ENCODE results near the gene TMEM178B. TPM values are rescaled to one million over a fixed set of nuclear protein-coding genes. Genes with fewer than 3 reads are reported as not detected.
"Not testable (repeated sequence)": the region's sequence is repeated elsewhere in the genome, so short reads cannot be mapped to it uniquely, and the experiment has no call there.

Gene TMEM178B
- total RNA-seq, 2 experiments from 2014 or later: 0.05 TPM

GRCh38 chr7:141363748-141364147 lies 289.9 kb downstream of the TMEM178B start:
- Mint-ChIP-seq H3K36me3 (ENCODE audit: low read depth) (no peaks in the 10 kb centered on the region), H3K4me1 (ENCODE audit: low read depth) (no peaks in the 10 kb centered on the region), H3K27me3 (ENCODE audit: low read depth) (no peaks in the 10 kb centered on the region), H3K27ac (no peak overlapping the region), H3K4me3 (no peak overlapping the region), H3K9me3 (no peaks in the 10 kb centered on the region)
- no peak for DNase-seq
- CTCF ChIA-PET: no interaction called here
- intact Hi-C loops (cut with micrococcal nuclease): no loop called here

DNA sequence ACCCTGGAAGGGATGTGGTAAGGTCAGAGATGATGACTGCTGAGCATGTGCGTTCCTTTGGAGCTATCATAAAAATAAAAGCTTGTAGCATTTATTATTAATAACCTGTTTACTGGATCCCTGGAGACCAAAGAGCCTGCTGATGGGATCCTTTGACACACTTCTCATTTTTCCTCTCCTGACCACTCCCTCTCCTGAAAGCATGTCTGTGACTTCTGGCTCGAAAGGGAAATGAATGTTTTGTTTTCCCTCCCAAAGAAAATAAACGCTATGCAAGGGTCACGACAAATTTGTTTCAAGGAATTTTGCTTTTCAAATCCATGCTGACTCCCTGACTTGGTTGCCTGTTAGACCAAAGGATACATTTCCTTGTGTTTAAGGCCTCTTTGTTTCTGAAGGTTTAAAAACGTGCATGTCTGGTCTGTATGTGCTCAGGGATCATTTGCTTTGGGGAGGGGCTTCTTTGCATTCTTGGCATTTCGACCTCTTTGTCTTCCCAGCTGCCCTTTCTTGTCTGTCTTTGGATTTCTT lies 292.3 kb downstream of the TMEM178B start:
- H3K27me3 Mint-ChIP-seq (ENCODE audit: low read depth): no peaks in the 10 kb centered on the region
- no peak for DNase-seq
- no peak overlapping the region for H3K4me3 Mint-ChIP-seq
- H3K4me1 Mint-ChIP-seq (ENCODE audit: low read depth): no peaks in the 10 kb centered on the region
- no peaks in the 10 kb centered on the region for H3K9me3 Mint-ChIP-seq
- intact Hi-C loops (cut with micrococcal nuclease): no loop called here
- H3K27ac Mint-ChIP-seq: no peak overlapping the region
- no peaks in the 10 kb centered on the region for H3K36me3 Mint-ChIP-seq (ENCODE audit: low read depth)
- CTCF ChIA-PET: no interaction called here

GRCh38 chr7:141369422-141369821 lies 295.6 kb downstream of the TMEM178B start:
- intact Hi-C loops (cut with micrococcal nuclease): no loop called here
- no peak for DNase-seq
- CTCF ChIA-PET: no interaction called here

DNA sequence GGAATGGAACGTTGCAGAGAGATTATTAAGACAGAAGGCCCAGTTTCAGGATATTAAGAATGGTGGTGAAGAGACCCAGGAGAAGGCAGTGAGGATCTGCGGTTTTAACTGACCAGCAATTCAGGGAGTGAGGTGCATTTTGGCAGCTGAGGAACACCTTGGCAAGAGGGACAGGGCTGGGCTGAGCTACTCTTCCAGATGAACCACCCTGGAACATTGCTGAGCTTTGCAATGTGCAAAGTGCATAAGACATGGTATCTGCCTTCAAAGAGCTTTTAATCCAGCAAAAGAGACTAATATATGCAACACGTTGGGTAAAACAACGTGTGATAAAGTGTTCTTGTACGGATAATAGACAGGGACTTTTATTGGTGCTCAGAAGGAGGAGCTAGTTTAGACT lies 296.3 kb downstream of the TMEM178B start:
- Mint-ChIP-seq H3K27me3 (ENCODE audit: low read depth) (no peaks in the 10 kb centered on the region), H3K36me3 (ENCODE audit: low read depth) (no peaks in the 10 kb centered on the region), H3K9me3 (no peaks in the 10 kb centered on the region), H3K27ac (no peak overlapping the region), H3K4me3 (no peak overlapping the region), H3K4me1 (ENCODE audit: low read depth) (no peaks in the 10 kb centered on the region)
- DNase-seq: no peak
- intact Hi-C loops (cut with micrococcal nuclease): no loop called here
- CTCF ChIA-PET: no interaction called here

More at GRCh38 chr7:141369422-141369821, 295.6 kb downstream of the TMEM178B start:
- Mint-ChIP-seq H3K4me1 (ENCODE audit: low read depth) (no peaks in the 10 kb centered on the region), H3K9me3 (no peaks in the 10 kb centered on the region), H3K27ac (no peak overlapping the region), H3K4me3 (no peak overlapping the region), H3K27me3 (ENCODE audit: low read depth) (no peaks in the 10 kb centered on the region), H3K36me3 (ENCODE audit: low read depth) (no peaks in the 10 kb centered on the region)

- Mint-ChIP-seq H3K27me3 (ENCODE audit: low read depth) (no peaks in the 10 kb centered on the region), H3K4me1 (ENCODE audit: low read depth) (no peaks in the 10 kb centered on the region), H3K4me3 (no peak overlapping the region), H3K36me3 (ENCODE audit: low read depth) (no peaks in the 10 kb centered on the region), H3K9me3 (no peaks in the 10 kb centered on the region), H3K27ac (no peak overlapping the region)
- CTCF ChIA-PET: no interaction called here
- intact Hi-C loops (cut with micrococcal nuclease): no loop called here
- no peak for DNase-seq
Measured at GRCh38 chr7:141370650-141371049, 296.8 kb downstream of the TMEM178B start.

GRCh38 chr7:141374425-141374824 lies 300.6 kb downstream of the TMEM178B start:
- peaks cover 4% of the 10 kb centered on the region for H3K27me3 Mint-ChIP-seq (ENCODE audit: low read depth)
- no peaks in the 10 kb centered on the region for H3K36me3 Mint-ChIP-seq (ENCODE audit: low read depth)
- no peaks in the 10 kb centered on the region for H3K4me1 Mint-ChIP-seq (ENCODE audit: low read depth)
- no peaks in the 10 kb centered on the region for H3K9me3 Mint-ChIP-seq
- DNase-seq: no peak
- H3K27ac Mint-ChIP-seq: no peak overlapping the region
- no peak overlapping the region for H3K4me3 Mint-ChIP-seq
- CTCF ChIA-PET: no interaction called here
- intact Hi-C loops (cut with micrococcal nuclease): no loop called here

- CTCF ChIA-PET: no interaction called here
- Mint-ChIP-seq H3K27ac (no peak overlapping the region), H3K9me3 (no peaks in the 10 kb centered on the region), H3K4me1 (ENCODE audit: low read depth) (no peaks in the 10 kb centered on the region), H3K36me3 (ENCODE audit: low read depth) (no peaks in the 10 kb centered on the region), H3K4me3 (no peak overlapping the region), H3K27me3 (ENCODE audit: low read depth) (peaks cover 4% of the 10 kb centered on the region)
- intact Hi-C loops (cut with micrococcal nuclease): no loop called here
- DNase-seq: no peak
Measured at GRCh38 chr7:141375442-141375841, 301.6 kb downstream of the TMEM178B start.

- intact Hi-C loops (cut with micrococcal nuclease): no loop called here
- H3K27ac Mint-ChIP-seq: no peak overlapping the region
- no peaks in the 10 kb centered on the region for H3K9me3 Mint-ChIP-seq
- H3K4me3 Mint-ChIP-seq: no peak overlapping the region
- CTCF ChIA-PET: no interaction called here
- H3K27me3 Mint-ChIP-seq (ENCODE audit: low read depth): peaks cover 4% of the 10 kb centered on the region
- H3K4me1 Mint-ChIP-seq (ENCODE audit: low read depth): no peaks in the 10 kb centered on the region
- DNase-seq: no peak
- H3K36me3 Mint-ChIP-seq (ENCODE audit: low read depth): no peaks in the 10 kb centered on the region
Measured at GRCh38 chr7:141377906-141378305, 304.0 kb downstream of the TMEM178B start.

DNA sequence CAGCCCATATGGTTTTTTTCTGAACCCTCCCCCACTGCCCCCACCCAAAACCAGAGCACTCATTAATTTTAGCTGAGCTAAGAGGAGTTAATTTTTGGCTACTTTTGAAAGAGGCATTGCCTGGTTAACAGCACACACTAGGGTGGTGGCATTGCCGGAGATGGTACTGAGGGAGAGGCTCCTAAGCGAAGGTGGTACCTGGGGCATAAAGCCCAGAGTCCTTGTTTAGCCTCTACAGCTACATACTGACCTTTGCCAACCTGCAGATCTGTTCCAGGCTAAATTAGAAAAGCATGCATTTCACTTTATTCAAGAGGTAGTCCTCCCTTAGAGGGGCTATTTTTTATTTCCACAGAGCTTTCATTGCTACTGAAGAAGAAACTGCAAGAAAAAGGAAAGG lies 304.5 kb downstream of the TMEM178B start:
- DNase-seq: no peak
- intact Hi-C loops (cut with micrococcal nuclease): no loop called here
- Mint-ChIP-seq H3K27me3 (ENCODE audit: low read depth) (peaks cover 4% of the 10 kb centered on the region), H3K9me3 (no peaks in the 10 kb centered on the region), H3K4me1 (ENCODE audit: low read depth) (no peaks in the 10 kb centered on the region), H3K27ac (no peak overlapping the region), H3K36me3 (ENCODE audit: low read depth) (no peaks in the 10 kb centered on the region), H3K4me3 (no peak overlapping the region)
- CTCF ChIA-PET: no interaction called here

GRCh38 chr7:141381794-141382427 lies 308.0 kb downstream of the TMEM178B start:
- Mint-ChIP-seq H3K4me1 (ENCODE audit: low read depth) (no peaks in the 10 kb centered on the region), H3K36me3 (ENCODE audit: low read depth) (no peaks in the 10 kb centered on the region), H3K9me3 (no peaks in the 10 kb centered on the region), H3K27me3 (ENCODE audit: low read depth) (peaks cover 7% of the 10 kb centered on the region), H3K27ac (no peak overlapping the region), H3K4me3 (no peak overlapping the region)
- intact Hi-C loops (cut with micrococcal nuclease): no loop called here
- no peak for DNase-seq
- CTCF ChIA-PET: no interaction called here

DNA sequence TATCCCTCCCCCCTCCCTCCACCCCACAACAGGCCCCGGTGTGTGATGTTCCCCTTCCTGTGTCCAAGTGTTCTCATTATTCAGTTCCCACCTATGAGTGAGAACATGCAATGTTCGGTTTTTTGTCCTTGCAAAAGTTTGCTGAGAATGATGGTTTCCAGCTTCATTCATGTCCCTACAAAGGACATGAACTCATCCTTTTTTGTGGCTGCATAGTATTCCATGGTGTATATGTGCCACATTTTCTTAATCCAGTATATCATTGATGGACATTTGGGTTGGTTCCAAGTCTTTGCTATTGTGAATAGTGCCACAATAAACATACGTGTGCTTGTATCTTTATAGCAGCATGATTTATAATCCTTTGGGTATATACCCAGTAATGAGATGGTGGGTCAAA lies 309.5 kb downstream of the TMEM178B start:
- H3K4me3 Mint-ChIP-seq; DNase-seq; intact Hi-C loops (cut with micrococcal nuclease): not testable (repeated sequence)

GRCh38 chr7:141386881-141387280 lies 313.0 kb downstream of the TMEM178B start:
- intact Hi-C loops (cut with micrococcal nuclease): no loop called here
- CTCF ChIA-PET: no interaction called here
- Mint-ChIP-seq H3K27ac (no peak overlapping the region), H3K9me3 (no peaks in the 10 kb centered on the region), H3K4me1 (ENCODE audit: low read depth) (no peaks in the 10 kb centered on the region), H3K36me3 (ENCODE audit: low read depth) (no peaks in the 10 kb centered on the region), H3K27me3 (ENCODE audit: low read depth) (peaks cover 9% of the 10 kb centered on the region), H3K4me3 (no peak overlapping the region)
- no peak for DNase-seq

More for the DNA sequence above, 309.5 kb downstream of the TMEM178B start:
- CTCF ChIA-PET; H3K4me1 Mint-ChIP-seq (ENCODE audit: low read depth); H3K36me3 Mint-ChIP-seq (ENCODE audit: low read depth); H3K27ac Mint-ChIP-seq; H3K9me3 Mint-ChIP-seq; H3K27me3 Mint-ChIP-seq (ENCODE audit: low read depth): not testable (repeated sequence)

DNA sequence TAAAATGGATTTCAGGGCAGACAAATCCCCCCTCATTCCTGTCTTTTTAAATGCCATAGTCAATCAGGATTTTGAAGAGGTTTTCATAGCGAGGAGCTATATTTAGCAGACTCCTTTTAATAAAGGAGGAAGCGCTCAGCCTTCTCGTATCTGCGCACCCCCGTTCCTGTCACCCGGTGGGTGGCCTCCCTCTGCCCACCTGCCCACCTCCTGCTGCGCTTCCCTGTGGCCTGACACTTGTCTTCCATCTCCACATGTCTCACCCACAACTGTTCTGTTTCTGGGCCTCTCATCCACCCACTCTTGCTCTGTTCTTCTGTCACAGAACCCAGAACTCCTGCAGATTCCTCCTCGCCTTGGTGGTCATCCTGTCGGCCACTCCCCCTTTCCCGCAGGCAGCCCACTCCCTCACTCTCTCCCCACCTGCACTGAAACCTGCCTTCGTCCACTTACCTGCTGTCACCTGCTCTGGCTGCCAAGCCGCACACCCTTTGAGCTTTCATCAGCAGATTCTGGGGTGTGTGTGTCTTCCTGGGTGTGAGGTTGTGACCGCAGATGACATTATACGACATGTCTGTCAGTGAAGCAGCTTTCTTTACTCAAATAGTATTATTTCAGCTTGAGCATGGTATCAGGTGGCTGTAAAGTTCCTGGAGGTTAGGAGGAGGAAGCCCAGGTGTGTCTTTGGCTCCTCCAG lies 313.8 kb downstream of the TMEM178B start:
- H3K4me1 Mint-ChIP-seq (ENCODE audit: low read depth): no peaks in the 10 kb centered on the region
- DNase-seq: no peak

More for the DNA sequence above, 313.8 kb downstream of the TMEM178B start:
- Mint-ChIP-seq H3K27me3 (ENCODE audit: low read depth) (peaks cover 9% of the 10 kb centered on the region), H3K36me3 (ENCODE audit: low read depth) (no peaks in the 10 kb centered on the region), H3K4me3 (no peak overlapping the region), H3K9me3 (no peaks in the 10 kb centered on the region), H3K27ac (no peak overlapping the region)
- intact Hi-C loops (cut with micrococcal nuclease): no loop called here
- CTCF ChIA-PET: no interaction called here

Measured in activated naive CD4-positive, alpha-beta T cell treated with anti-CD3 and anti-CD28 coated beads for 36 hours (primary cell).